Effector CD4-positive, alpha-beta T cell (primary cell): ENCODE results near the gene POU5F1. TPM values are rescaled to one million over a fixed set of nuclear protein-coding genes. Genes with fewer than 3 reads are reported as not detected.
A peak's percentile ranks its signal among the peaks of the same experiment; 100 is the strongest.
"Not testable (repeated sequence)": the region's sequence is repeated elsewhere in the genome, so short reads cannot be mapped to it uniquely, and the experiment has no call there.

Source experiments
- DNase-seq: peaks from one replicate; pipeline ENCODE4 v3.0.0-alpha.2; 2020
- total RNA-seq: gene quantifications from one replicate; lab custom pipeline; 2026; lab: John Stamatoyannopoulos, UW

Gene POU5F1
- not detected for total RNA-seq

DNA sequence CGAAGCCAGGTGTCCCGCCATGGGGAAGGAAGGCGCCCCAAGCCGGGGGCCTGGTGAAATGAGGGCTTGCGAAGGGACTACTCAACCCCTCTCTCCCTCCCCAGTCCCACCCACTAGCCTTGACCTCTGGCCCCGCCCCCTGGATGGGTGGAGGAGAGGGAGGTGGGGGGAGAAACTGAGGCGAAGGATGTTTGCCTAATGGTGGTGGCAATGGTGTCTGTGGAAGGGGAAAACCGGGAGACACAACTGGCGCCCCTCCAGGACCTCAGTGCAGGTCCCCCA, at the start of gene POU5F1:
POU5F1 (minus strand) TSS at position 83 of the 282 bp plus-strand sequence; CDS start at position 21, 62 bp downstream.
- DNase-seq, result no peak

GRCh38 chr6:31216208-31216898, 45.9 kb upstream of the POU5F1 start:
- no peak for DNase-seq

- DNase-seq, result not testable (repeated sequence)
These were observed 44.7 kb upstream of the POU5F1 start for GRCh38 chr6:31215216-31215615.

DNA sequence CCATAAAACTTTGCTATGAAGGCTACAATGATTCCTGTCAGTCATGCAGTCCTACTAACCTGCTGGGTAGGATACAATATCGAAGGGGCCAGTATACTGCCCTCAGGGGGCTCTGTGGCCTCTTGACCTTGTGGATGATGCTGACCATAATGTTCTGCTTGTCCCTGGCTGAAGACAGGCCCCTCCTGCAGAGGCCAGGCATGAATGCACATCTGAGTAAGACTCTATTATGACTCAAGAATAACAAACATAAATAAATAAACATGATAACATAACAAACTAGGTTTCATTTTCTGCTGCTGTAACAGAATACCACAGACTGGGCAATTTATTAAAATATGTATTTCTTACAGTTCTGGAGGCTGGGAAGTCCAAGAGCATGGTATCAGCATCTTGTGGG, 44.0 kb upstream of the POU5F1 start:
- no peak for DNase-seq

DNA sequence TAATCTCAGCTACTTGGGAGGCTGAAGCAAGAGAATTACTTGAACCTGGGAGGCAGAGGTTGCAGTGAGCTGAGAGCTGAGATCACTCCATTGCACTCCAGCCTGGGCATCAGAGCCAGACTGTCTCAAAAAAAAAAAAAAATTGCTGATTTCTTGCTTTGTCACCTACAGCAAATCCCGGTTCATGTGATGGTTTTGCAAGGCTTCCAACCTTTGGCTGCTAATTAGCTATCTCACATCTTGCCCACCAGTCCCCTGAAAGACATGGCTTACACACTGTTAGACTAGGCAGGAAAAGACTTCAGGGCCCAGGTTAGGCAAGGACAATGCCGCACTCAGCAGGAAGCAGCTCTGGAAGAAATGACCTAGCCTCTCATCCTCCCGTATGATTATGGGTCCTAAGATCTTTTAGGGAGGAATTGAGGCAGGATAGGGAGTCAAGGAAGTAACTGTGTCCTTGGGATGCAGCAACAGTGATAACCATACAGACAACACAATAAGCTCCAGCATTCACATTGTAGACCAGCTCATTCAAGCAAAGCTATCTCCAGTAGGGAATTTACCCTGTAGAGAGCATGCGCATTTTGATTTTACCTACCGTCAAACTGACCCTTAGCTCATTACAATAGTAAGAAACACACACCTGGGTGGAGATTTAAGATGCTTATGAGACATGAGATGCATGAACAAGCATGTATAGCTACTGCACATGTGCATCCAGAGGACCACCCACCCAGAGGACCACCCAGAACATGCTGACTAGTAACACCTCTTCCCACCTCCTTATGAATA, 40.5 kb upstream of the POU5F1 start:
- DNase-seq, result no peak

DNA sequence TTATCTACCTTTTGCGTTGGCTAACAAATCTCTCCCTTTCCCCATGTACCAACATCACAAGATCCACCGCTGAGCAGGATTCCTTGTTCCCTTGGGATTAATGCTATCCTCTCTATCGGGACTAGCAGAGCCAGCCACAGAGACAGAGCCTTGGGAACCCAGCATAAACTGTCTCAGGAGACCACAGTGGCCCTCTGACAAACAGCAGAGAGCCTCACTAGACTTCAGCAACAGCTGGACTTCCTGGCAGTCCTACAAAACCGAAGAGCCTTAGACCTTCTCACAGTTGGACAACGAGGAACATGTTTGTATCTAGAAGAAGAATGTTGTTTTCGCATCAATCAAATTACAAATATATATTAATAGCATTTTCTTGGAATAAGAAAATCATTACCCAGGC, 39.6 kb upstream of the POU5F1 start:
- DNase-seq, result no peak

DNA sequence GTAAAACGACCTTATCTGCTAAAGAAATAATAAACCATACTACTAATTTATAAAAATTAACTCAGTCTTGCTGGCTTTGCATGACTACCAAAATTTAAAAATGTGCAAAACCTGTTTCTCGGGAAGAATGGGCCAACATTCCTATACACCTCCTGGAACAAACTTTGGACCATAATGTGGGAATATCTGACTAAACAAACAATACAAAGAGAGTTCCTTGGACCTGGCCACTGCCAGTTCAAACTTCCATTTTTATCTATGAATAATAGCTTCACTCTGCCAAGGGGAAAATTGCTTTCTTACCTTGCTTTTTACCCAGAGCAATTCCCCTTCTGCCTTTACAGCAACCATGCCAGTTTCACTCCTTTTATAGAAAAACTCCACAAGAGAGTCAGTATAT, 38.7 kb upstream of the POU5F1 start:
- DNase-seq, result no peak

- no peak for DNase-seq
These were observed 38.0 kb upstream of the POU5F1 start for GRCh38 chr6:31208506-31208905.

DNA sequence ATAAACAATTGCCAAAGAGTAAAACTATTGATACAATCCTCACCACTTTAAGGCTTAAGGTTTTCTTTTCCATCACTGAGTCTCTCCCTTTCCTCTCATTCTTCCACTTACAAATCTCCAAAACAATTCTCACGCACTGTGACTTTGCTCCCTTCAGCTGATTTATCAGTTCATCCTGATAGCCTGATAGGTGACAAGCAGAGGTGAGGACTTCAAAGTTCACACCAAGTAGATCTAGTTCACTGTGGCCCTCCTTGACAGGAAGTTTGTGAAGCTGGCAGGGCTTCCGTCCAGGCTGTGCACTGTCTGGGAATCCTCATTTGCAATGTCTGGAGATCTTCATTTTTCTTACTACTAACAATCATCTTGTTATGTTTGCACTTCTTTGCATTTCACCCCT, 35.2 kb upstream of the POU5F1 start:
- no peak for DNase-seq

DNA sequence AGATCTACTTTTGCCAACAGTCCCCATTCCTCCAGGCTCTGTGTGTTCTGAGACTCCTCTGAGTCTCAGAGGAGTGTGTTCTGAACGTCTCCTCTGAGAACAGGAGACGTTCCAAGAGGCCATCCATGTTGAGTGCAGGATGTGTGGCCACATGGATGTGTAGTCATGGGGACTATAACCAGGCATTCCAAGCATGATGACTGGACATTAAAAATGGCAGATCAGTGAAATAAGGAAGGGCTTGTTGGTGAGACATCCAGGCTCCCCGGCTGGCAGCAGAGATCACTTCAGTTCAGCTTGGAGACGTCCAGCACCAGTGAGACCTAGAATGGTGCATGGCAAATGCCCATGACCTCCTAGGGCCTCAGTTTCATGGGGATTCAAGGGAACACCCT, 34.3 kb upstream of the POU5F1 start:
- no peak for DNase-seq

- DNase-seq, result peak; percentile 53
These were observed 33.0 kb upstream of the POU5F1 start for GRCh38 chr6:31203345-31203979.

DNA sequence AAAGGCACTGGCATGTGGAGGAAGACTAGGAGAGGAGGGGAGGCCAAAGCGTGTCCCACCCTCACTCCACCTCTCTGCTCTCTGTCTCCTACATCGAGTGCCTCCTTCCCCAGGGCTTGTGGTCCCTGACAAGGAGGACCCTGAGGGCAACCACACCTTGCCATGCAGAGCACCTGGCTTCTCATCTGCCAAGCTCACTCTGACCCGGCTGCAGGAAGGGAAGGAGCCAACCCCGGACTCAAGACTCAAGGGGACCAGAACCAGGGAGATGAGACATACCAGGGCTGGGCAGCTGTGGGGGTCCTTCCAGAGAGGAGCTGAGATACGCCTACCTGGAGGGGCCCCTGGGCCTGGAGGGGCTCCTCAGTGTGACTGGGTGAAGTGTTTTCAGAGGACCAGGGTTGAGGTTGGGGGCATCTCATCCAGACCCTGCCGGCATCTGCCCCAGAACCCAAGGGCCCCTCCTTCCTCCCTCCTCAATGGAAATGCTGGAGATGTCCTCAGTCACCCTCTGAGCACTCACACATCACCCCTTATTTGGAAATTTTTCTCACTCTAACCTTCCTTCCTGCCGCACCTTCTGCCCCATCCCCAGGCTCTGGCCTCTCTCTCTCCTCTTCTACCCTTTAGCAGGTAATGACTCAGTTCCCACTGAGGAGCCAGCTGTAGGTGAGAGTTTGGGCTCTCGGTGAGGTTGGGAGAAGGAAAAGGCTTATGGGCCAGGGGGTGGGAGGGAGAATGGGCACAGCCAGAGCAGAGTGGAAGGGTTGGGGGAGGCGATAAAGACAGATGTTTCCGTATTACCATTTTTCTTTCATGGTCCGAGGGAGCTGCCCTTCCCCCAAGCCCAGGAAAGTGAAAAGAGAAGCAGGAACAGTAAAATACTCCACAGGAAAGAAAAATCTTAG, 32.0 kb upstream of the POU5F1 start:
- DNase-seq, result no peak

DNA sequence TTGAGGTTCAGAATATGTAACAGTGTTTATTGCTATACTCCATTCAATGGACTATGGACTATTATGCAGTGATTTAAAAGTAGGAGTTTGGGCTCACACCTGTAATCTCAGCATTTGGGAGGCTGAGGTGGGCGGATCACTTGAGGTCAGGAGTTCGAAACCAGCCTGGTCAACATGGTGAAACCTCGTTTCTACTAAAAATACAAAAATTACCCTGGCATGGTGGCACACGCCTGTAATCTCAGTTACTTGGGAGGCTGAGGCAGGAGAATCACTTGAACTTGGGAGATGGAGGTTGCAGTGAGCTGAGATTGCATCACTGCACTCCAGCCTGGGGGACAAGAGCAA, 28.6 kb upstream of the POU5F1 start:
- not testable (repeated sequence) for DNase-seq

DNA sequence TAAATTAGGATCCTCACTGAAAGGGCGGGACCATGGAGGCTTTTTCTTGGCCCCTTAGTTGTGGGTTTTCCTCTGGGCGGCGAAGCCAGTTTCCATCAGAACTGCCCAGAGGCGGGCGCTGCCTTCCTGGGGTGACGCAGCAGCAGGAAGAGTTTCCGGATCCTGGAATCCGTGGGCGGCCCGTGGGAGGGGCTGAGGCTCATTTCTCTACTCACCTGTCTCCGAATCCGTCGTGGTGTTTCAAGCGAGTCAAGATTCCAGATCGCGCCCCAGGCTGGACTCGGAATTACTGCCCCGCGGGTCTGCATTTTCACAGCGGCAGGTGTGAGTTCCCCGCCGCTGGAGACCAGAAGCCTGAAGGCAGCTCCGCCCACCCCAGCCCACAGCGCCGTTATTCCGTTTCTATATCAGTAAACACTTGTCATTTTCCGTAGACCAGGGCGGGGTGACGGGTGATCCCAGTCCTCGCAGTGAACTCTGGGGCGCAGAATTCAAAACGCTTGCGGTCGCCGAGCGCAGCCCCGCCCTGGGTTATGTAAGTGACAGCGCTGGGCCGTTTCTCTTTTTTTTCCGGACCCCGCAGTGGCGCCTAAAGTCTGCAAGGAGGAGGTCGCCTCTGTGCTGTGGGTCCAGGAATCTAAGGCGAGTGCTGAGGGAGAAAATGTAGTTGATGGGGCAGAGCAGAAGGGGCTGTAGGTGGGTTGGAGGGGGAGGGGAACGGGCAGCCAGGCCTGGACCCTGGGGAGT, 27.2 kb upstream of the POU5F1 start:
- peak; percentile 93 for DNase-seq

GRCh38 chr6:31196251-31197022, 26.0 kb upstream of the POU5F1 start:
- not testable (repeated sequence) for DNase-seq

- DNase-seq, result not testable (repeated sequence)
These were observed 25.0 kb upstream of the POU5F1 start for GRCh38 chr6:31195308-31195979.

GRCh38 chr6:31194061-31194834, 23.8 kb upstream of the POU5F1 start:
- no peak for DNase-seq

GRCh38 chr6:31193206-31193605, 22.7 kb upstream of the POU5F1 start:
- no peak for DNase-seq

DNA sequence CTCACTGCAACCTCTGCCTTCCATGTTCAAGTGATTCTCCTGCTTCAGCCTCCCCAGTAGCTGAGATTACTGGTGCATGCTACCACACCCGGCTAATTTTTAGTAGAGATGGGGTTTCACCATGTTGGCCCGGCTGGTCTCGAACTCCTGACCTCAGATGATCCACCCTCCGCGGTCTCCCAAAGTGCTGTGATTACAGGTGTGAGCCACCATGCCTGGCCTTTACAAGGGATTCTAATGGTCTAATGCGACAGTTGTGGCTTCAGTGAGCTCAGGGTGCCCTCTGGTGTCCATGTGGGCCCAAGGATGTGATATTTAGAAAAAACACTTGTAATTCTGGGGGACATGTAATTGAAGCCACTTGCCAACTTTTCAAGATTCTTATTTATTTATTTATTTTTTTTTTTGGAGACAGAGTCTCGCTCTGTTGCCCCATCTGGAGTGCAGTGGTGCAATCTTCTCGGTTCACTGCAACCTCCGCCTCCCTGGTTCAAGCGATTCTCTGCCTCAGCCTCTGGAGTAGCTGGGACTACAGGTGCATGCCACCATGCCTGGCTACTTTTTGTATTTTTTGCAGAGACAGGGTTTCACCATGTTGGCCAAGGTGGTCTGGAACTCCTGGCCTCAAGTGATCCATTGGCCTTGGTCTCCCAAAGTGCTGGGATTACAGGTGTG, 22.1 kb upstream of the POU5F1 start:
- DNase-seq, result peak; percentile 36
